NOMO-1 treated with dmso at 0.1 percent for 144 hours (cell line): ENCODE results near the gene MPV17.
A peak's percentile ranks its signal among the peaks of the same experiment; 100 is the strongest.
"Not testable (repeated sequence)": the region's sequence is repeated elsewhere in the genome, so short reads cannot be mapped to it uniquely, and the experiment has no call there.

Experiments
- DNase-seq: peaks from one replicate; lab custom pipeline; 2025; ENCODE audit not compliant: unreplicated experiment; lab: John Stamatoyannopoulos, UW

MPV17 gene

GRCh38 chr2:27323596-27324285, 844 bp upstream of the MPV17 start:
- no peak for DNase-seq

GRCh38 chr2:27322301-27322765, 564 bp downstream of the MPV17 start:
- peak; percentile 40 for DNase-seq

GRCh38 chr2:27320958-27321543, 1.8 kb downstream of the MPV17 start:
- no peak for DNase-seq

DNA sequence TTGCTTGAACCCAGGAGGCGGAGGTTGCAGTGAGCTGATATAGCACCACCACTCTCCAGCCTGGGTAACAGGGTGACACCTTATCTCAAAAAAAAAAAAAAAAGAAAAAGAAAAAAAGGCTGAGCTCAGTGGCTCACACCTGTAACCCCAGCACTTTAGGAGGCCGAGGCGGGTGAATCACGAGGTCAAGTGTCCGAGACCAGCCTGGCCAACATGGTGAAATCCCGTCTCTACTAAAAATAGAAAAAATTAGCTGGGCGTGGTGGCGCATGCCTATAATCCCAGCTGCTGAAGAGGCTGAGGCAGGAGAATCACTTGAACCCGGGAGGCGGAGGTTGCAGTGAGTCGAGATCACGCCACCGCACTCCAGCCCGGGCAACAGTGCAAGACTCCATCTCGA, 3.1 kb downstream of the MPV17 start:
- DNase-seq: not testable (repeated sequence)

GRCh38 chr2:27316655-27317412, 6.1 kb downstream of the MPV17 start:
- DNase-seq: no peak

- no peak for DNase-seq
These were observed 7.8 kb downstream of the MPV17 start for GRCh38 chr2:27315122-27315521.

DNA sequence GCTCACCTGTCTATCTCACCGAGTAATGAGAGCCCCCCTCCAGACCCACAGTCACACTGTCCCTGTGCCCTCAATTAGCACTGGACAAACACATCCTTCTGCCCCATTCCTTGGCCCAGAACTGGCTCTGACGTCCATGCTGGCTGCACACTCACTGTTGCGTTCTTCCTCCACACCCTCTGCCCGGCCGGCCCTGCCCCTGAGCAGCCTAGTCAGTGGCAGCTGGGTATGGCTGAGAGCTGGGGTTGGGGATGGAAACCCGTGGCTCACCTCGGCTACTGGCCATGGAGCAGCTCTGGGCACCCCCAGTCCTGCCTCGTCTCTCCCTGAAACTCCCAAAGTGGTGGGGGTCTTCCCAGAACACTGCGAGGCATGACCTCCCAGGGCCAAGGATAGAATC, 8.2 kb downstream of the MPV17 start:
- no peak for DNase-seq

- no peak for DNase-seq
These were observed 8.8 kb downstream of the MPV17 start for GRCh38 chr2:27313882-27314645.

GRCh38 chr2:27312152-27312551, 10.7 kb downstream of the MPV17 start:
- DNase-seq: no peak

DNA sequence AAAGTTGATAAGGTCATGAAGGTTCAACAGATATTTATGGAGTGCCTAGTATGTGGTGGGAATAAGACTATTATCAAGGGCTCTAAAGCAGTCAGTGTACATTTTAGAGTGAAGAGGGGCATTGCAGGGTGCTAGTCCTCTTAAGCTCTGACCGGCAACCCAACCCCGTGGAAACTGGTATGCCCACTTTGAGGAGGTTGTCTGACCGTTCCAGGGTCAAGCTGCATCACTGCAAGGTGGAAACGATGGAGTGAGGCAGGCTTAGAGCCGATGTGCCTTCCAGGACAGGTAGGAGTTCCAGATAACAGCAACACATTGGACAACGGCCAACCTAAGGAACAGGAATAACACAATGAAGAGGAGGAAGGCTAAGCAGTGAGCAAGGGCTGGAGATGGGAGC, 13.2 kb downstream of the MPV17 start:
- DNase-seq: no peak

- DNase-seq: no peak
These were observed 14.5 kb downstream of the MPV17 start, which contains the start of gene UCN for GRCh38 chr2:27308359-27308881. UCN (minus strand) TSS chr2:27308445; CDS start chr2:27307895, 550 bp downstream.

DNA sequence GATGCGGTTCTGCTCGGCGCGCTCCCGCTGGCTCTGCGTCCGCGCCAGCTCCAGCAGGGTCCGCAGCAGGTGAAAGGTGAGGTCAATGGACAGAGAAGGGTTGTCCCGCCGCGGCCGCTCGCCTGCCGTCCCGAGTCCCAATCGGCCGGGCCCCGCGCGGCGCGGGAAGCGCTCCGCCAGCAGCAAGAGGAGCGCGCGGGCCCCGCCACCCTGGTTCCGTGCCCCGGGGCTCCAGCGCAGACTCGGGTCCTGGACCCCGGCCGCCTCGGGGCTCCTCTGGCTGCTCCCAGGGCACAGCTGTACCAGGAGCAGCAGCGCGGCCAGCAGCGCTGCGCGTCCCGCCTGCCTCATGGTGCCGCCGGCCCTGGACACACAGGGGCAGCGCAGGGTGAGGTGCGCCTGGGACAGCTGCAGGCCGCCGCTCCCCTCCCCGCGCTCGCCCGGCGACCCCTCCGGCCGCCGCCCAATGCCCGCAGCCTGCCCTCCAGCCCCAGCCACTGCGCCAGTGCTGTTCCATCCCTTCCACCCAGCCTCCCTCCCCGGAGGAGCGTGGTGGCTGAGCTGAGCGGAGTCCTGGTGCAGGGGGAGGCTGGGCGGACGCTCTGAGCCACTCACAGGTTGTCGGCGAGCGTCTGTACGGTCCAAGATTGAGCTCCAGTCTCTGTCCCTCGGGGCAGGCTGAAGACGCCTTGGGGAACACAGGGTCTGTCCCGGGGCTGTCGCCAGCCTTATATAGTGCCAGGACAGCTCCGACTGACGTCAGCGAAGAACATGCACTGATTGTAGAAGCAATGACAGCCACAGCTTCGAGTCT, 15.1 kb downstream of the MPV17 start:
- DNase-seq: no peak

DNA sequence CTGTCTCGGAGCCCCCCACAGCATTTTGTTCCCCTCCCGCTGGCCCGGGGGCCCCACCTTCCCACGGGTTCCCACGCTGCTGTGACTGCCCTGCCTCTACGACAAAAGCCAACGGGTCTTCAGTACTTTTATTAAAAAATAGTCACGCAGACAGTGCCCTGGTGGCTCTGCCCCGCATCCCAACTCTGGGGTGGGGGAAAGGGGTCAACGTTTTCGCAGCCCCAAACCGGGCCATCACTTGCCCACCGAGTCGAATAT, 15.7 kb downstream of the MPV17 start:
- DNase-seq: no peak

DNA sequence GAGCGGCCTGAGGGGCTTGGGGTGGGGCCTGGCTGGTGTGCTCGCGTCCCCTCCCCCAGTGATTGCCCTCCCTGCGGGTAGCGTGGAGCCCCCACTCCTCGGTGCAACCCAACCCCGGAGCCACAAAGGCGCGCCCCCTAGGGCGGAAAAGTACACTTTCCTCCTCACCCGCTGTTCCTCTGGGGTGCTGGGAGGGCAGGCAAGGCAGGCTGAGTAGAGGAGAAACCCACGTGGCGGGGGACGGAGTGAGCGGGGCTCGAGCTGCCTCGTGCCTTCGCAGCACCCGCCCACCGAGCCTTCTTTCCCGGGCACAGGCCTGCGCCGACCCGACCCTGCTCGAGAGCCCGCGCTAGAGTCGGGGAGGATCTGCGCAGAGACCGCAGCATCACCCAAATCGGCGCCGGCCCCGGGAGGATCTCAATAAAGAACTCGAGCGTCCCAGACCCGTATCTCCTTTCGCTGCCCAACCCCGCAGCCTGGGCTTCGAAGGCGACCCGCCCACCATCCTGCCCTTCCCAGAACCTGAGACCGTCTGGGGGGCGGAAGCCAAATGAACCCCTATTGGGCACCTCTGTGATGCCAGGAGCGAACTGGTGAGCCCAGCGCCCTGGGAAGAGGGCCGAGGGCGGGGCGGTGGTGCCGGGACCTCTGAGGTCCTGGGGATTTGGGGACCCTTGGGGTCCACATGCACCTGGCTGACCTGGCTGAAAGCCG, 16.2 kb downstream of the MPV17 start:
- DNase-seq: no peak

- DNase-seq: no peak
These were observed 16.8 kb downstream of the MPV17 start for GRCh38 chr2:27306136-27306535.

DNA sequence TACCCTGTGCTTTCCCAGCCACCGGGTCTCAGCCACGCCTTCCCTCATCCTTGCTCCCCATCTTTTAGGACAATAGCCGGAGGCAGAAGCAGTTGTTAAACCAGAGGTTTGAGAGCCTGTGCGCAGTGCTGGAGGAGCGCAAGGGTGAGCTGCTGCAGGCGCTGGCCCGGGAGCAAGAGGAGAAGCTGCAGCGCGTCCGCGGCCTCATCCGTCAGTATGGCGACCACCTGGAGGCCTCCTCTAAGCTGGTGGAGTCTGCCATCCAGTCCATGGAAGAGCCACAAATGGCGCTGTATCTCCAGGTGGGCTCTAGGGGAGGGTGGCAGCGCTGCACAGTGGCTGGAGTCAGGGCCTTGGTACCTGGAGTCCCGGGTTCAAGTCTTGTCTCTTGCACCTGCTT, 17.4 kb downstream of the MPV17 start:
- no peak for DNase-seq

- no peak for DNase-seq
These were observed 18.2 kb downstream of the MPV17 start for GRCh38 chr2:27304488-27305240.

- peak; percentile 22 for DNase-seq
These were observed 19.5 kb downstream of the MPV17 start for GRCh38 chr2:27303093-27304025.
